Fibroblast of pulmonary artery (primary cell): ENCODE data around the gene TMEM126A.

ENCODE experiments used
- DNase-seq: peaks from one replicate; pipeline ENCODE4 v3.0.0-alpha.2; 2010; ENCODE audit warnings: low read depth
- H3K4me3 ChIP-seq: replicated peaks from 2 replicates; pipeline ENCODE4 v1.5.1; 2011; ENCODE audit warnings: low read depth, mild to moderate bottlenecking, control low read depth, low read length, moderate library complexity
- CTCF ChIP-seq: IDR thresholded peaks from 2 replicates; pipeline ENCODE4 v1.5.1; 2011; ENCODE audit warnings: mild to moderate bottlenecking, control low read depth, low read length, inconsistent platforms; ENCODE audit errors: missing control alignments

Gene TMEM126A

DNA sequence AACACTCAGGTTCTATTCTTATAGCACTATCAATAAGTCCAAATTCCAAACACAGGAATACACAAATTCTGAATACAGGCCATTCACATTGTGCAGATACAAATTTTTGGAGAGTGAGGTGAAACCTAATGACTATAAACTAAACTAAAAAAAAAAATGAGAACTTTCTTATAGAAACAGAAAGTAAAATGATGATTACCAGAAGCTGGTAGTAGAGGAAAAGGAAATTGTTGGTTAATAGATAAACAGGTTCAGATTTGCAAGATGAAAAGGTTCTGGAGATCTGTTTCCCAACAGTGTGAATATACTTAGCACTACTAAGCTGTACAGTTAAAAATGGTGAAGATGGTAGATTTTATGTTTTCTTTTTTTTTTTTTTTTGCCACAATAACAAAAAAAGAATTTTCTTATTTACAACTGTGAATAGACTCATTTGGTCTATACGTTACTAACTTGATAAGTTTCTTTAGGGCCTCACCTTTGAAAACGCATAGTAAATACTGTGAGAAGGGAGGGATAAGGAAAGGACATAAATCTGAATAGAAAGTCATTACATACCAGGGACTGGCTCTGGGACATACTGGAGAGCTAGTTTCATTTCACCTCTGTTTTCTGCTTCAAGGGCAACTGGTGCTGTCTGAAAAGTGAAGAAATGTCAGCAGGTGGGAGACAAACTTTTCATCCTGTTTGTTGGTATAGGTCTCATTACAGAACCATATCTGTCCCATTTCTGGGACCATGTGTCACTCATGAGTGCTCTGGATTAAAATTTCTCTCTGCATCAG lies 52.4 kb downstream of the TMEM126A start:
- no peak for TF ChIP-seq CTCF
- no peak overlapping the region for H3K4me3 ChIP-seq
- DNase-seq, result no peak

- no peak overlapping the region for H3K4me3 ChIP-seq
- no peak for TF ChIP-seq CTCF
- no peak for DNase-seq
Observed at GRCh38 chr11:85704967-85705366, 57.2 kb downstream of the TMEM126A start.

DNA sequence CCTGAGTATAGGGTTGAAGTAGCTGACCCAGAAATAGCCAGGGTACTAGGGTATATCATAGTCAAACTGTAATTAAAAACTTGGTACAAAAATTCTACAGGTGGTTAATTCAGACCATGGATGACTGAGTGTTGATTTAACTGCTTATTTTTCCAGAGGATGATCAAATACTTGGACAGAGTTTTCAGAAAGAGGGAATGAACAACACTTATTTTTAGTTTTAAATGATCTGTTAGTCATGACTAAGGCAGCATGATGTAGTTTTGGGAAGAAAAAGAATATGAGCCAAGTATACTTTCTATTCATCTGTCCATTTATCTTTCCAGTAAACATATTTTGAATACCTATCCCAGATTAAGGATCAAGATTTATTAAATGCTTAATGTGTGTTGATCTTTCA lies 58.0 kb downstream of the TMEM126A start:
- no peak for DNase-seq
- H3K4me3 ChIP-seq, result no peak overlapping the region

More for the DNA sequence above, 58.0 kb downstream of the TMEM126A start:
- TF ChIP-seq CTCF, result no peak
